ENCODE results near the gene ZNF14. TPM values are rescaled to one million over a fixed set of nuclear protein-coding genes. Genes with fewer than 3 reads are reported as not detected.

The ZNF14 gene
- total and polyA plus RNA-seq, 2 of the 13 experiments (the other 11 are each of a cell fraction or from before 2014, with no cell fraction given) = 1.9 to 6.2 TPM

- Histone ChIP-seq H2AFZ (ENCODE audit: low read length) (no peak overlapping the region), H3K4me2 (ENCODE audit: low read depth, low read length) (no peak overlapping the region), H3K9me3 (ENCODE audit: low read length) (no peaks in the 10 kb centered on the region), H3K79me2 (ENCODE audit: insufficient read depth, low read length) (no peaks in the 10 kb centered on the region), H3K27ac (ENCODE audit: extremely low read length, insufficient read depth, low read length) (no peak overlapping the region), H3K27me3 (ENCODE audit: control insufficient read depth in 1 of 2, insufficient read depth in 2 of 2, low read length in 2 of 2) (peaks cover 7 to 52% of the 10 kb centered on the region in 2 experiments), H4K20me1 (ENCODE audit: insufficient read depth, low read length) (no peaks in the 10 kb centered on the region), H3K9ac (ENCODE audit: insufficient read depth, low read depth, low read length) (no peak overlapping the region), H3K4me3 (replicated peaks in 1 of 3; ENCODE audit: insufficient read depth in 1 of 3, low read depth in 2 of 3, low read length in 3 of 3) (no peak overlapping the region), H3K36me3 (replicated peaks in 1 of 2; ENCODE audit: control insufficient read depth in 1 of 2, insufficient read depth in 2 of 2, low read length in 2 of 2) (no peaks in the 10 kb centered on the region), H3K4me1 (ENCODE audit: insufficient read depth, low read length) (peaks cover 16% of the 10 kb centered on the region)
- no peak for ATAC-seq
- in situ Hi-C loops (cut with HindIII; ENCODE audit: extremely low pct_ligation_motif_present, low pct_unique_long_range_greater_than_20kb) = no loop called here
- no peak for FAIRE-seq
- ChIA-PET CTCF (ENCODE audit: low intra/inter-chr PET ratio, low total read pairs) (no interaction called here), POLR2A (no interaction called here)
- intact Hi-C loops (cut with micrococcal nuclease; ENCODE audit: unreplicated experiment) = no loop called here
- BruUV-seq (replicated peaks) = no TSS peak
- WGBS (ENCODE audit: low lambda C conversion rate) = 51% methylated on average over 9 of the region's 15 CpGs
- no peak for DNase-seq (ENCODE audit: low spot score)
- peak; percentile 19; the same call in 1 of the 2 replicates for TF ChIP-seq CTCF (CRISPR knock-in tag; IDR thresholded peaks at IDR 0.05)
- no peak for TF ChIP-seq IKZF1 (IDR thresholded peaks at IDR 0.05)
- TF ChIP-seq CC2D1A (CRISPR knock-in tag; IDR thresholded peaks at IDR 0.05) = no peak
Measured at GRCh38 chr19:19746286-19747213, 13.6 kb upstream of the ZNF14 start.

GRCh38 chr19:19745496-19746285 is 12.8 kb upstream of the ZNF14 start:
- Histone ChIP-seq H3K79me2 (ENCODE audit: insufficient read depth, low read length) (no peaks in the 10 kb centered on the region), H3K27me3 (ENCODE audit: control insufficient read depth in 1 of 2, insufficient read depth in 2 of 2, low read length in 2 of 2) (peaks cover 7 to 52% of the 10 kb centered on the region in 2 experiments), H3K9me3 (ENCODE audit: low read length) (no peaks in the 10 kb centered on the region), H3K27ac (ENCODE audit: extremely low read length, insufficient read depth, low read length) (no peak overlapping the region), H3K4me3 (replicated peaks in 1 of 3; ENCODE audit: insufficient read depth in 1 of 3, low read depth in 2 of 3, low read length in 3 of 3) (no peak overlapping the region), H3K4me1 (ENCODE audit: insufficient read depth, low read length) (peaks cover 16% of the 10 kb centered on the region), H3K36me3 (replicated peaks in 1 of 2; ENCODE audit: control insufficient read depth in 1 of 2, insufficient read depth in 2 of 2, low read length in 2 of 2) (no peaks in the 10 kb centered on the region), H4K20me1 (ENCODE audit: insufficient read depth, low read length) (no peaks in the 10 kb centered on the region), H2AFZ (ENCODE audit: low read length) (no peak overlapping the region), H3K4me2 (ENCODE audit: low read depth, low read length) (no peak overlapping the region), H3K9ac (ENCODE audit: insufficient read depth, low read depth, low read length) (no peak overlapping the region)
- ATAC-seq (no peak), DNase-seq (ENCODE audit: low spot score) (no peak), FAIRE-seq (no peak)
- 31% methylated on average over 5 of the region's 17 CpGs for WGBS (ENCODE audit: low lambda C conversion rate)
- CTCF ChIA-PET (ENCODE audit: low intra/inter-chr PET ratio, low total read pairs) = no interaction called here
- BruUV-seq (replicated peaks) = no TSS peak
- intact Hi-C loops (cut with micrococcal nuclease; ENCODE audit: unreplicated experiment) = no loop called here
- POLR2A ChIA-PET = no interaction called here
- in situ Hi-C loops (cut with HindIII; ENCODE audit: extremely low pct_ligation_motif_present, low pct_unique_long_range_greater_than_20kb) = no loop called here
- TF ChIP-seq, protein P1, sequence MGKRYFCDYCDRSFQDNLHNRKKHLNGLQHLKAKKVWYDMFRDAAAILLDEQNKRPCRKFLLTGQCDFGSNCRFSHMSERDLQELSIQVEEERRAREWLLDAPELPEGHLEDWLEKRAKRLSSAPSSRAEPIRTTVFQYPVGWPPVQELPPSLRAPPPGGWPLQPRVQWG (CRISPR knock-in tag; IDR thresholded peaks at IDR 0.05; ENCODE audit: borderline replicate concordance, low read depth) = no peak
- TF ChIP-seq ONECUT2 (CRISPR knock-in tag; IDR thresholded peaks at IDR 0.05) (no peak), ZFP37 (CRISPR knock-in tag; IDR thresholded peaks at IDR 0.05; ENCODE audit: borderline replicate concordance) (no peak), MEIS2 (CRISPR knock-in tag; IDR thresholded peaks at IDR 0.05) (no peak), ZNF441 (CRISPR knock-in tag; IDR thresholded peaks at IDR 0.05; ENCODE audit: borderline replicate concordance) (no peak), ZNF296 (CRISPR knock-in tag; conservative IDR thresholded peaks at IDR 0.05) (no peak), TSC22D2 (CRISPR knock-in tag; IDR thresholded peaks at IDR 0.05; ENCODE audit: borderline replicate concordance) (no peak)
- TF ChIP-seq, protein P2, sequence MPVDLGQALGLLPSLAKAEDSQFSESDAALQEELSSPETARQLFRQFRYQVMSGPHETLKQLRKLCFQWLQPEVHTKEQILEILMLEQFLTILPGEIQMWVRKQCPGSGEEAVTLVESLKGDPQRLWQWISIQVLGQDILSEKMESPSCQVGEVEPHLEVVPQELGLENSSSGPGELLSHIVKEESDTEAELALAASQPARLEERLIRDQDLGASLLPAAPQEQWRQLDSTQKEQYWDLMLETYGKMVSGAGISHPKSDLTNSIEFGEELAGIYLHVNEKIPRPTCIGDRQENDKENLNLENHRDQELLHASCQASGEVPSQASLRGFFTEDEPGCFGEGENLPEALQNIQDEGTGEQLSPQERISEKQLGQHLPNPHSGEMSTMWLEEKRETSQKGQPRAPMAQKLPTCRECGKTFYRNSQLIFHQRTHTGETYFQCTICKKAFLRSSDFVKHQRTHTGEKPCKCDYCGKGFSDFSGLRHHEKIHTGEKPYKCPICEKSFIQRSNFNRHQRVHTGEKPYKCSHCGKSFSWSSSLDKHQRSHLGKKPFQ (CRISPR knock-in tag; IDR thresholded peaks at IDR 0.05; ENCODE audit: insufficient replicate concordance) = no peak
